Left renal pelvis (tissue), 4 donors: ENCODE measurements around the gene NINJ2. TPM values are rescaled to one million over a fixed set of nuclear protein-coding genes. Genes with fewer than 3 reads are reported as not detected.

Source experiments
- DNase-seq, 4 donors: peaks; one replicate each; pipeline ENCODE4 v3.0.0-alpha.2; 2013; ENCODE audit warnings: low read depth in 4 of 4, low spot score in 3 of 4
- polyA plus RNA-seq, 4 donors: library from polyadenylated mRNA; unstranded; fragments of 120-200 nt; gene quantifications; one replicate each; pipeline ENCODE4 v1.2.1, GENCODE V29; 2013; ENCODE audit not compliant: insufficient read length in 4 of 4

The NINJ2 gene
- polyA plus RNA-seq, 4 donors, result 1.2 to 4.6 (median 1.9) TPM

DNA sequence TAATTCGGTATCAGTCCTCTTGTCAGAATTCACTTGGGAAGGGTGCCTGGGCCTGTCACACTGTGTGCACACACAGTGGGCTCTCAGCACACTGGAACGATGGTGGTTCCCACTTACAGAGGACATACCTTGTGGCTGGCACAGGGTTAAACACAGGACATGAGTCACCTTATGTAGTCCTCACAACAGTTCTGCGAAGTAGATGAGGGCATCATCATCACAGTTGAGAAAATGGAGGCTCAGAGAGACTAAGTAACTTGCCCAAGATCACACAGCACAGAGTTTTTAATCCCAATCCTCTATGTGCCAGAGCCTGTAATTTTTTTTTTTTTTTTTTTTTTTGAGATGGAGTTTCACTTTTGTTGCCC lies 90.7 kb downstream of the NINJ2 start:
- no peak for DNase-seq

DNA sequence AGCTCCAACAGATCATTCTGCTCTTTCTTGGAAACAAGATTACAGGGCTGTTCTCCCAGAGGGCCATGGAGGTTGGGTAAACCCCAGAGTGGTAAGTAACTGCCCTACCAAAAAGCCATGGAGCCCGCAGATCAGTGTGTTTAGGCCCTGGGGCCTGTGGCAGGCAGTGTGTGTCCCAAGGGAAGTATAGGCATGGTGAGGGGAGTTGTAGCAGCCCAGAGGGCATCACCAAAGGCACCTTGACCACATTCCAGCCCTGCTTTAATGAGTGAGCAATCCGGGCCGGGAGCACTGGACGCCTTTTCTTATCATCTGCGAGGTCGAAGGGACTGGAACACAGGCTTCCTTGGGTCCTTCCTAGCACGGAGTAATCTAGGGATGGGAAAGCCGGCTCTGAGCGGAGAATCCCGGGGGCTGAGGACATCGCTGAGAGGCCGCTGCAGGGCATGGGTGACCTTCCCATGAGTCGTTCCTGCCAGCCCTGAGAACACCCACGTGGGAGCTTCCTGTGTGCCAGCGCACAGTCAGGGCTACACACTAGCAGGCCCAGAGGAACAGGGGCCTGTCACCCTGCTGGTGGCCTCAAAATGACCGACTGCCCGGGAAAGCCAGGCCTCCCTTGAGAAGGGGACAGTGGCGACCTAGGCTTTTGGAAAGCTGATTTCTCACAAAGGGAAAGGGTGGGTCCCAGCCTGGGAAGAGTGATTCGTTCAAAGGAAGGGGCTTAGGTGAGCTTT lies 91.3 kb downstream of the NINJ2 start:
- no peak for DNase-seq

DNA sequence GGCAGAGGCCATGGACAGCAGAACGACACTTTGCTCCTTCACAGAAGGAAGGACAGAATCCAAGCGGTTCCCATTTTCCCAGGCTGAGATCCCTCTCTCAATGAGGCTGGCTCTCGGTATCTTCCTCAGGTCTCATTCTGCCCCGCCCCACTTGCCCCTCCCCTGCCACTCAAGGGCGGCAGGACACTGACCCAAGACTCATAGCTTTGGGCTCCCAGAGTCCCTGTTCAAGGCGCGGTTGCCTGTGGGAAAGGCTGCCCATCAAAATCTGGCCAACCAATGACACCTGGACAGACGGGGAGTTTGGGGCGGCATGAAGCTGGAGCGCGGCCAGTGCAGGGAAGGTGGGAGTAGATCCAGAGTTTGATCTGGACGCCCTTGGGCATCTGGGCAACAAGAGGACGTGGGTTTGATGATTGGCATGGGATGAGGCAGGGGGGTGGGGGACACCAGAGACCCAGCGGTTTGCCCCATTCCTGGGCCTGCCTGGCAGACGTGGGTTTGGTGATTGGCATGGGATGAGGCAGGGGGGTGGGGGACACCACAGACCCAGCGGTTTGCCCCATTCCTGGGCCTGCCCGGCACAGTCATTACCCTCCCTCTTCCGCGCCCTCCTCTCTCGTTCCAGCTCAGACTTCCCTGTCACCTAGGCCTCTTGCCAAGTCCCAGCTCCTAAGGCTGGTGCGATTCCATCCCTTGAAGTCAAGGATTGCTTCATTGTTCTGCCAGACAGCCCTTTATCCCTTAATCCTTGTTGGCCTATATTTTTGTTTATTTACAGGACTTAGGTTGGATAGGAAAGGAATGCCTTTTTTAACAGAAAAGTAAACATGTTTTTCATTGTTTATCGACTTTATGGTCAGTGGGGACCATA lies 92.1 kb downstream of the NINJ2 start:
- DNase-seq, result no peak

DNA sequence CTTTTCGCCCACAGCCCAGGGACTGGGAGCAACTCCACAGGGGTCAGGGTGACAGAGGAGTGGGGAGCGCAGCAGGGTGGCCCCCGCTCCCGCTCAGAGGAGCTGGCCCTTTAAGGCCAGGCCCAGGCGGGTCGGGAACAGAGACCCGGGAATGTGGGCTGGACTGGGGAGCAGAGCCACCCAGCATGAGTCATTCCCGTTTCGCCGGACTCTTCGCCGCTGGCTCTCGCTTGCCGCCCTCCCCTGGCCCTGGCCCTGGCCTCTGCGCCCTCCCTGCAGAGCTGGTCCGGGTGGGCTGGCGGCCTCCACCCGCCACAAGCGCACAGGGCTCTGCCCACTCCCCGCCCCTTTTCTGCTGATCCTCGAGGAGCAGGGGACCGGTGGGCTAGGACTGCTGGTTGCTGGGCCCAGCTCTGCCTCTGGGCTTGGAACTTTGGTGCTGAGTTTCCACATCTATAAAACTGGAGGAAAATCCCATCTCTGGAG lies 92.8 kb downstream of the NINJ2 start:
- no peak for DNase-seq

DNA sequence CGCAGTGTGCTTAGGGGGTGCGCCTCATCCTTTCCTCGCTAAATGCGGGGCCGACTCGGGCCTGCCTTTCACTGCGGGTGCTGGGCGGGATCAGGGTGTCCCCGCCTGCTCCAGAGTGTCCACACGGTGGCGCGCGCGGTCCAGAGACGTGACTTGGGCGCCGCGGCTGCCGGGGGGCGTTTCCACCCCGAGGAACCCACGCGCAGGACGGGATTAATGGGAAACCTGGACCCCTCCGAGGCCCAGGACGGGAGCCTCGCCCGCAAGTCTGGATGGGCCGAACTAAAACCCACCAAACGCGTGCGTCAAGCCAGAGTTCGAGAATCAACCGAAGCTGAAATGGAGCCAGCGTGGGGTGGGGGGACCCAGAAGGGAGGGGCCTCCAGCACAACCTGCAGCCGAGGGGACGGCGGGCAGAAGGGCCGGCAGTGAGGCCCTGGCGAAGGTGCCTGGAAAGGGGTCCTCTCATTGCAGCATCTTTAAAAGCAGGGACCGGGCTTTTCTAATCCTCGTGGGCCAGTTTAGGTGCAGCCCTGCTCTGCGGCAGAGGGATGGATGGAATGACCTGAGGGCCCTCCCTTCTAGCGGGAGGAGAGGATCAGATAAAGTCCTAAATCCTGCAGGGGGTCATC lies 93.3 kb downstream of the NINJ2 start:
- DNase-seq, result peak in 3 of 4 donors; percentile 58 to 63 (median 59)

DNA sequence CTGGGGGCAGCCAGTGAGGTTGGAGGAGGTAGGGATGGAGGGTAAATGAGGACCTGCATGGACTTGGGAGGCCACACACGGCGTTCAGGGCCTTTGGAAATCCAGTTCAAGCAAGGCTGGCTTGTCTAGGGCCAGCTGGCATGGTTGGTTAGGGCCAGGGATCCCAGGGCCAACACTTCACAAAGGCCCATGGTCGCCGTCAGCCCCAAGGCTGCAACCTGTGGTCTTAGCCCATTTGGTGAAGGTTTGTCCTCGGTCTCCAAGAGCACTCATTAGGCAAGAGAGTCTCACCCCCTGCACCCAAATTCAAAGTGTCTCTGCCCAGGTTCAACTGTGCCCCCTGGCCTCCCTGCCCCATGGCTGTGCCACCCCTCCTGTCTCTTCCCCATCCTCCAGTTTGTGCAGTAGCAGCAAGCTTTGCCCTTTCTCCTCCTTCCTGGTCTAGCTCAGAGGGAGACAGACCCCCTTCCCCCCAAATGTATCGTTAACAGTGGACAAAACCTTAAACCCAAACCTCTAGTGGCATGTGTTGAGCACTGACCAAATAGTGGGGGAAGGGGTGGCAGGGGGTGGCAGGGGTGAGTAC lies 94.1 kb downstream of the NINJ2 start:
- no peak for DNase-seq

DNA sequence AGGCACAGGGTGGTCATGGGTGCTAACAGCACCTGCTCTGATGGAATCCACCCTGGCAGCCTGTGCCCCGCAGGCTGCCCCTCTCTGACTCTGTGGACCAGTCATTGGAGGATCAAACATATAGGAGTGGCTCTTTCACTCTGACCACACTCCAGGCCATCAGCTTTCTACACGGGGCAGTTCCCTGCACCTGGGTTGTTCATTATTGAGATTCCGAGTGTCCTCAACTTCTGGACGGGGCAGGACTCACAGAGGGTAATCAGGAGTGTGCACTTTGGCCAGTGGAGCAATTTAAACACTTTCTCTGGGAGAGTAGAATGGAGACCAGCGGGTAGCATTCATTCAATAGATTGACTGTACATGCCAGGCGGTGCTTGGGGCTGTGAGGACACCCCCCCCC lies 94.8 kb downstream of the NINJ2 start:
- DNase-seq, result no peak

DNA sequence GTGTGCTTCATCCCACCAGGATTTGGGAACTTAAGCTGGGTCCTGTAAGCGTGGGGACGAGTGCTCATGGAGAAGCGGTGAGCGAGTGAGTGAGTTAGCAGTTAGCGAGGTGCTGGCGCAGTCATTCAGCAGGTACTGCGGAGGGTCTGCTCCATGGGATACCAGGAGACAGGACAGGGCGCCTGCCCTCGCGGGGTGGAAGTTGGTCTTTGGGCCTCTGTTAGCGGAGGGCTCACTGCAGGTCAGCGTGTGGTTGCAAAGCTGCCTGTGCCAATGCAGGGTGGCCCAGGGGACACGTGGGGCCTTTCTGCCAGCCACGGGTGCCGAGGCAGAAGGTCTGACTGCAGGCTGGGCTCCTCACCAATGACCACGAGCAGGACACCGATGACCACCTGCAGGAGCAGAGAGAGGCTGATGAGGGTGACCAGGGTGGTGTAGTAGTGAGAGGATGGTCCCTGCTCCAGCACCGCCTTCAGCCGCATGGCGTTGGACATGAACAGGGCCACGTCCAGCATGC lies 97.6 kb downstream of the NINJ2 start:
- no peak for DNase-seq

DNA sequence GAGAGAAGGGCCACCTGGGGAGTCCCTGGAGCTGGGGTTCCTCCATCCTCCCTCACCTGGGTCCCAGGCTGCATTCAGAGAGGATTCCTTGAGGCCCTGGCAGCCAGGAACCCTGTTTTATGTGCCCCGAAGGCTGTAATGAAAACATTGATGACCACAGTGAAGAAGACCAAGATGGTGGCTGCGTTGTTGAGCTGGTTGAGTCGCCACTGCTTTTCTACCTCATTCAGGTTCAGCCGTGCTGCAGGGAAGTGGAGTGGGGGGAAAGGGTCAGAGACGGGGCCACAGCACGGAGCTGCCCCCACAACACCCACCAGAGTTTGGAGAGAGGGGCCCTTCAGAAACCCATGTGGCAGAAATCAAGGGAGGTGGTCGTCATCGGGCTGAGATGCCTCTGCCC lies 98.1 kb downstream of the NINJ2 start:
- no peak for DNase-seq

DNA sequence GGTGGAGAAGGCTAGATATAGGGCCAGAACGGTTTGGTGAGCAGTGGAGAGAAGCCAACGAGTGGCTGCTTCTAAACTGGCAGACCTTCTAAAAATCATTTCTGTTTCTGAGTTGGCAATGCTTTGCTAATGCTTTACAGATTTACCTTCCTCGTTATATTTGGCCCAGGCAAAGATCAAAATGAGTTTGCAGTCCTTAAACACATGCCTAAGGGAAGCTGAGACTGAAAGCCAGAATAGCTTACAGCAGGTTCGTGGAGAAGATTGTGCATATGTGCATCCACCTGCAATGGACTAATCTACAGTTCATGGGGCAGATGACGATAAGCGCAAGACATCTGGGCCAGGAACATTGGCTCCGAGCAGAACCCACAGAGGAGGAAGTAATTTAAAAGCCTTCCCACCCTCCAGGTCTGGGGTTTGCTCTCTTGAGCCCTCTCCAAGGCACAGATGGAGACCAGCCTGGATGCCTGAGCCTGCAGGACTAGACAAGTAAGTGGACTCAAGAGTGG lies 99.4 kb downstream of the NINJ2 start:
- DNase-seq, result no peak

DNA sequence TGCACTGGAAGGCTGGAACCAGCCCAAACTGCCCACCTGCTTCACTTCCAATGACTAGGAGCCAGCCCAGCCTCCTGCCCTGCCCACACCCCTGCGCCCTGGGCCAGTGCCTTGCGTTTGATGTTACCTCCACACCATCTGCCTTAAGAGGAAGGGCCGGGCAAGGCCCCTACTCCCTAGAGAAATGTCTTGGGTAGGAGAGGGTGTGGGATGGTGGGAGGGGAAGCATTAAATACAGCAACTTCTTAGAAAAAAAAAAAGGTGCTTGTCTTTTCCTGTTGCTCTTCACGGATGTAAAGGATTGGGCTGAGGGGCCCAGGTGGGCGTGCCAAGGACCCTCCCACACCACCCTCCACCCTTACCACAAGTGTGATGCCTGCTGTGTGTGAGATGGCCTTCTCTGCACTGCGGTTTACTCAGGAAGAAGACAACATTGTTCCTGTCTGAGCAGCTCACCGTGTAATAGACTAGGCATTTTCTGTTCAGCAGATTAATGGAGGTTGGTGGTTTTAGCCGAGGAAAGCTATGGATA lies 99.9 kb downstream of the NINJ2 start:
- no peak for DNase-seq

DNA sequence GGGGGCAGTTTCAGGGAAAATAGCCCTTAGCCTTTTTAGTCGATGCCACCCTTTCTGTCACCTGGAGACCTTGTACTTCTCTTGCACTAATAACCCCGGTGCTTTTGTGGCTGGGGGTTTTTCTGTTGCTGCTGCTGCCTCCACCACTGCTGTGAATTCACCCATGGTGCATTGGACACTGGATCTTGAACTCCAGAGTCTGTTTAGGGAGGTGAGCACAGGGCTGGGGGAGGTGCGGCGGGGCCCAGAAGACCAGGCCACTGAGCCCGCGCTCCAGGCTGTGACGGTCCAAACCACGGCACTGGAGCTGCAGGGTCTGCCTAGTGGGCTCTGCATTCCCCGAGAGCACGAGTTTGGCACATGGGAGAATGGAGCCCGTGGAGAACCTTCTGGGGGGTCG lies 100.6 kb downstream of the NINJ2 start:
- DNase-seq, result no peak

DNA sequence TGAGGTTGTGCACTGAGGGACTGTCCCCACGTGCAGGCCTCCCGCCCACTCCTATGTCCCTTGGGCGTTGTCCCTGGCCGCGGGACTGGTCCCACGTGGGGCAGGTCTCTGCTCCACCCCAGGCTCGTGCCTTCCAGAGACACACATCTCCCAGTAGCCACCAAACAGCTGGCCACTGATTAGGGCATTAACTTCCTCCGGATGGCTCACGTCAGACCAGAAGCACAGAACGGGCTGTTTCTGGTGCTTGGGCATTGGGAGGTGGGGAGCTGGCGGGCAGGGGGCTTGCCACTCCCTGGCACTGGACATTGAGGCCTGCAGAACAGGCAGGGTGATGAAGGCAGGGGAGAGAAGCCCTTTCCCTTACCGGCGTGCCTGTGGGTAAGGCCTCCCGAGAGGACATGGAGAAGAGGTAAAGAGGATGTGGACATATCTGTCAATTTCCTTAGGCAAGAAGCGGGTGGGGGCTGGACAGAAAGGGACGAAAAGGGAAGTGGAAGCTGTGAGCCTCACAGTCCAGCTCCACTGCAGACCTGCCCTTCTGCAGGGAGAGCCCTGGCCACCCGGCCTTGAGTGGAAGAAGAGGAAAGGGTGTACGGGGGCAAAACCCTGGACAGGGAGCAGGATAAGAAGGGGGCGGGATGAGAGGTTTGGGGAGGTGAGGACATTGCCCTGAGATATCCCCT lies 101.2 kb downstream of the NINJ2 start:
- DNase-seq, result no peak

DNA sequence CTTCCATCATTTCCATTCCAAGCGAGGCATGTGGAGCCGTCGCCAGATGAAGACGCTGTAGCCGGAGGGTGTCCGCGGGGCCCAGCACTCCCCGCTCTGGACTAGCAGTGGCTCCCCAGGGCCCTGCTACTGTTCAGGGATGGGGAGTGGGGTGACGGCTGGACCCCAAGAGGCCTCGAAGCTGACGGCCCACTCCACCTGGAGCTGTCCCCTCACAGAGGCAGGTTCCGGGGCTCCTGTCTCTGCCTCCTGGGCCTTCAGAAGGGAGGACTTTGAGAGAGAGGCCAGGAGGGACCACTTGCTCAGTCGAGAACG lies 101.9 kb downstream of the NINJ2 start:
- DNase-seq, result no peak

DNA sequence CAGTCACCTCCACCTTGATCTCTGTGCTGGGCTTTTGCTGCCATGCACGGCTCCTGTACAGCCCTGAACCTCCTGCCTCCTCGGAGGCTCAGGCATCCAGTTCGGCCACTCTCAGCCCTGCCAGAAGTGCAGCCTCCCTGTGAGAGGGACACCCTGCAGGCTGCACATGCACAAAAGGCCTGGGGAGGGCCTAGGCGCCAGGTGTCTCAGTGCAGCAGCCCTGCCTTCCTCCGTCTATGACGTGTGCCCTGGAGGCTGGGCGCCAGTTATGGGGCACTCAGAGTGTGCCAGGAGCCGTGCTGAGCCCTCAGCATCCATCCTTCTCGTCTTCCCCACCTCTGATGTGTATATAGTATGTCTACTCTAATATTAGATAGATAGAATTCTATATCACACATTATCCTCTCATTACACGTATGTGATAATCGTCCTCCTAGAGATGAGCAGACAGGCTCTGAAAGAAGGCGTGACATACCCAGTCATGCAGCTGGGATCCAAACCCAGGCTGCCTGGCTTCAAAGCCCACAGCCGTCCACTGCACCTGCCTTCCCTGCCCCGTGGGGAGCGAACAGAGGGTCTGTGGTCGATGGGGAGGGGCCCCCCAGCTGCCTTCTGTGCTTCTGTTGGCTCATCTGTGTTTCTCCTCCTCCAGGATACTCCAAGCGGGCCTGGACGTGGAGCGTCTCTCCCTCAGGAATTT lies 102.4 kb downstream of the NINJ2 start:
- no peak for DNase-seq

DNA sequence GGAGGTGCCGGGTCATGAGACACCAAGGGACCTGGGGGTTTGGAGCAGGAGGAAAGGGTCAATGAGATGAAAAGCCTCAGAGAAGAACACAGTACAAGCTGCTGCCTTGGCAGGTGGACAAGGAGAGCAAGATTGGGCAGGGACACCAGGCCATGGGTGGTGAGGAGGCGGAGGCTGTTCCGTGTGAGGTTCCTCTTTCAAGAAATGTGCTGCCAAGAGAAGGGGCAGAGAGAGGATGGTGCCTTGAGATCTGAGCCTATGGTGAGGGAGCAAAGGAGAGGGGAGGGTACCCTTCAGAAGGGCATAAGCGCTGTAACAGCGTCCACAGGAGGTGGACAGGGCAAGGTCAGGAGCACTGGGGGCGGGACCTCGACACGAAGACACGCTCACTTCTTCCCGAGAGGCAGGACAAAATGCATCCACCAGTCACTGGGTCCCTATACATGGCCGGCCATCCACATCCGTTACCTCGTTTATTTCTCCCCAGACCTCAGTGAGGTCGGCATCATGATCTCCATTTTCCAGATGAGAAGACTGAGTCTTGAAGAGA lies 103.3 kb downstream of the NINJ2 start:
- no peak for DNase-seq

DNA sequence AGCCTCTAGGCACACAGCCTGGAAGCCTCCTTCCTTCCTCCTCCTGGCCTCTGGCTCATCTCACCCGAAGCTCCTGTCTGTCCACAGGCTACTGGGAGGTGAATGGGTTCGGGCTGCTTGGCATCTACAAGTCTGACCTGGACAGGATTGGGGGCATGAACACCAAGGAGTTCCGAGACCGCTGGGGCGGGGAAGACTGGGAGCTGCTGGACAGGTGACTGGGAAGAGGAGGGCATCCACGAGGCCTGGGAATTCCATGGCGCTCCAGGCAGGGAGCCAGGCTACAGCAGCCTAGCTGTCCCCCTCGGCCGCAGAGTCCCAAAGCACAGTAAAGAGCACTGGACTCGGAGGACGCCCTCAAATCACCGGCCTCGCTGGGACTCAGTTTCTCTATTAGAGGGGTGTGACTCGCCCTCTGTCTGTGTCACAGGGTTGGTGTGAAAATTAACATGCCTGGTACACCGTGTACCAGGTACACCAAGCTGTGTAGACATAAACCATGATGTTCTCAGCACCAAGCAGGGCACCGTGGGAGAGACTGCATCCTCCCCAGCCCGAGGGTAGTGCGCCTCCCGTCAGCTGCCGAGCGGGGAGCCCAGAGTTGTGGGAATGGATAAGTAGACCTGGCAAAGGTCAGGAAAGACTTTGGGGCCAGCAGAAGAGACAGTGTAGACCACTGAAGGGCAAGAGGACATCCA lies 103.9 kb downstream of the NINJ2 start:
- DNase-seq, result no peak

DNA sequence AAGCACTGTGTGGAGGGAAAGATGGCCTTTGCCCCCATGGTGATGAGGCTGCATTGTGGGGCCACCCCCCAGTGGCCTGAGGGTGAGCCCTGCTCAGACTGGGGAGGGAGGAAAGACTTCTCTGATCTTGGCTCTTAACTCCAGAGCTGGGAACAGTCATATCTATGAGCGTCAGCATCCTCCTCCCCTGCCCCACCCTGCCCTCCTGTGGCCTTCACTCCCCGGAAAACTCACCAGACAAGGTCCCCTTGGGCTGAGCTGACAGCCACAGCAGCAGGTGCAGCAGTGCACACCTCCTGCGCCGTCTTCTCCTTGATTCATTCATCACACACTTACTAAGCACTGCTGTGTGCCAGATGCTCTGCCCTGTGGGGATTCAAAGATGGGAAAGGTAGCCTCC lies 104.7 kb downstream of the NINJ2 start:
- no peak for DNase-seq

DNA sequence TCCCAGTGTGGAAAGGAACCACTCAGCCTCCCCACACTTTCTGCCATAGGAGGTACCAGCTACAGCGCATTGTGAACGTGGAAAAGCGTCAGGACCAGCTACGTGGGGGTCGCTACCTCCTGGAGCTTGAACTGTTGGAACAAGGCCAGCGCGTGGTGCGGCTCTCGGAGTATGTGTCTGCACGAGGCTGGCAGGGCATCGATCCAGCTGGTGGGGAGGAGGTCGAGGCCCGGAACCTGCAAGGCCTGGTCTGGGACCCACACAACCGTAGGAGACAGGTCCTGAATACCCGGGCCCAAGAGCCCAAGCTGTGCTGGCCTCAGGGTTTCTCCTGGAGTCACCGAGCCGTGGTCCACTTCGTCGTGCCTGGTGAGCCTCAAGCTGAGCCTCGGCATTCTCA lies 106.7 kb downstream of the NINJ2 start:
- DNase-seq, result no peak
